HG03558 (cell line): ENCODE data around the gene GSN.

Source experiments
- ATAC-seq: cut with Tn5 transposase; IDR thresholded peaks from one replicate; pipeline ENCODE4 v1.9.1; 2021; ENCODE audit warnings: moderate number of reproducible peaks; ENCODE audit not compliant: unreplicated experiment; ENCODE audit errors: extremely low read depth

Gene GSN

DNA sequence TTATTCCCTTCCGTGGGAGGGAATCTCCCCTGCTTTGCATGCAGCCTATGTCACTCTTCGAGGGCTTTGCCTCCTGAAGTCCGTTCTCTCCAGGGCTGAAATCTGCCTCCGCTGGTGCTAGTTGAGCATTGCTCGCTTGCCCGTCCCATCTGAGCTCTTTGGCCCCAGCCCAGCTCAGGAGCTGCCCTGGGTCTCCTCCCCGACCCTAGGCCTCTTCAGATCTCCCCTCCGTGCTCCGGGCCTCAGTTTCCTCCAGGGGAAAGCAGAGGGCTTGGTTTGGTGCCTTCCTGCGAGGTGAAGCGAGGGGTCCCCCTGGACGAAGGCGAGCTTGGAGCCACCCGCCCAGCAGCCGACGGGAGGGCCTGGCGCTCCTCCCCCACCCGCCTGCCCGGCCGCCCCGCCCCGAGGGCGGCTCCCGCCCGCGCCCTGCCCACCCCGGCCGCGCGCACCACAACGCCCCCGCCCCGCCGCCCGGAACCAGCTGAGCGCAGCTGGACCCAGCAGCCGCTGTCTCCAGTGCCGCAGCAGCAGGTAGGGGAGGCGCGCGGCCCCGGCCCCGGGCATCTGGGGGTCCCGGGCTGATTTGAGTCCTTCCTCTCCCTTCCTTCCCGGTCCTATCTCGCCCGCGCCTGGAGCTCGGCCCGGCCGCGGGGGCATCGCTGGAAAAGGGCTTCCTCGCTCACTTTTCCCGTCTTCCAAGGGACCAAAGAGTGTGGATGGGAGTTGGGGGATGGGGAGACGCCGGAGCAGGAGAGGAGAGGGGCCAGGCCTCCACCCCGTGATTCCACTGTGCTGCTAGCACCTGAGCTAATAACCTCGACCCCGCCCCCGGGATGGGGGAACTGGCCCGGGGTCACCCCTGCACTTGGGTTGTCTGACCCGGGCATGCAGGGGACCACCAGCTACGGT, at the start of gene GSN:
GSN (plus strand) TSS at position 474 of the 909 bp plus-strand sequence. CDS start 33,810 bp downstream, outside the sequence.
- no peak for ATAC-seq

DNA sequence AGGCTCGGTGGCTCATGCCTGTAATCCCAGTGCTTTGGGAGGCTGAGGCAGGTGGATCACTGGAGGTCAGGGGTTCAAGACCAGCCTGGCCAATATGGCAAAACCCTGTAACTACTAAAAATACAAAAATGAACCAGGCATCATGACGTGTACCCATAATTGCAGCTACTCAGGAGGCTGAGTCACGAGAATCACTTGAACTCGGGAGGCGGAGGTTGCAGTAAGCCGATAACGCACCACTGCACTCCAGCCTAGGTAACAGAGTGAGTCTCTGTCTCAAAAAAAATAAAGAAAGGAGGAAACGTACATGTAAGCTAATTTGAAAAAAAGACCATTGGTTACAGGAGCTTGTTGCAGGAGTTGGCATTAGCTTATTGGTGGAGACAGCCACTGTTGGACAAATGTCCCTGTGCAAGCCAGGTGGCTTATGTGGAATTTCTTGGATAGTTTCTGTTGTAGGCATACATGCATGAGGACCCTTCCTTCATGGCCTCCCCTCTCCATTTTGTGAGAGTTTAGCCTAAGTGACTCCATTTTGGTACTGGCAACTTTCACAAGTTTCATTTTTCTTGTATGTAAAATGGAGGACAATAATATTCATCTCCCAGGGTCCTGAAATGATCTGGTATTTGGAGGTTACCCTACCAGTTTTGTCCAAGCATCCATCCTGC, 49.5 kb upstream of the GSN start:
- ATAC-seq: no peak

- no peak for ATAC-seq
Observed at GRCh38 chr9:121219530-121219929, 48.4 kb upstream of the GSN start.

- no peak for ATAC-seq
Observed at GRCh38 chr9:121220996-121221663, 46.8 kb upstream of the GSN start.

- ATAC-seq: no peak
Observed at GRCh38 chr9:121221664-121222055, 46.3 kb upstream of the GSN start.

DNA sequence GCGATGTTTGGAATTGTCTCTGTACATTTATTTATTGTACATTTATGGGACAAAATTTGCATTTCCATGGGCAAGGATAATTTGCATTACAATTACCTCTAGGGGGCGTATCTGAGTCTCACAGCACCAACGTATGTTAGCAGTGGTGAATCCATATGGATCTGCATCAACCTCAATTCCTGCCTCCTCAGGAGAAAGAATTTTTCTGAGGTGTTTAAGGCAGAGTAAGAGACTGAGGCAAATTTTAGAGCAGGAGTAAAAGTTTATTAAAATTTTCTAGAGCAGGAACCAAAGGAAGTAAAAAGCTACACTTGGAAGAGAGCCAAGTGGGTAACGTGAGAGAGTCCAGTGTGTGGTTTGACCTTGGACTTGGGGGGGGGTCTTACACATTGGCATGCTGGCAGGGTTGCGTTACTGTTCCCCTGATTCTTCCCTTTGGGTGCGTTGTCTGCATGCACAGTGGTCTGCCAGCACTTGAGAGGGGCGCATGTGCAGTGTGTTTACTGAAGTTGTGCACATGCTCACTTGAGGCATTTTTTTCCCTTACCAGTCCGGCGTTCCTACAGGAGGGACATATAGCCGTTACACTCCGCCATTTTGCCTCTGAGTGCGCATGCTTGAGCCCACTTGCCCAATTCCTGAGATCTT, 45.3 kb upstream of the GSN start:
- no peak for ATAC-seq

DNA sequence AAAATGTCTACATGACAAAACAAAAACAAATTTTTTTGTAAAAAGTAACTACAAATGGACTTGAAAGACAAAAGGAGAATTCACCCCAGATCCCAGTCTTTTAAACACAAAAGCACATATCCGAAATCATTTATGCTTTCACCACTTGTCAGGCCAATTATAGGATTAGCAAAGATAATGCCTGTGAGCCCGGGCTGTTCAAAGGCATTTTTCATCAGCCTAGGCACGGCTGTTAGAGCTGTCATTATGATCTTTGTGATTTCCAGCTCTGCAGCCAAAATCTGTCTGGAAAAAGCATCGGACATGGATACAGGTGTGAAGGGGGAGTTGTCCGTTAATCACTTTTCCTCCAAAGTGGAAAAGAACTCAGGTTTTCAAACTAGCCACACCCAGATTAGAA, 42.7 kb upstream of the GSN start:
- ATAC-seq: no peak

DNA sequence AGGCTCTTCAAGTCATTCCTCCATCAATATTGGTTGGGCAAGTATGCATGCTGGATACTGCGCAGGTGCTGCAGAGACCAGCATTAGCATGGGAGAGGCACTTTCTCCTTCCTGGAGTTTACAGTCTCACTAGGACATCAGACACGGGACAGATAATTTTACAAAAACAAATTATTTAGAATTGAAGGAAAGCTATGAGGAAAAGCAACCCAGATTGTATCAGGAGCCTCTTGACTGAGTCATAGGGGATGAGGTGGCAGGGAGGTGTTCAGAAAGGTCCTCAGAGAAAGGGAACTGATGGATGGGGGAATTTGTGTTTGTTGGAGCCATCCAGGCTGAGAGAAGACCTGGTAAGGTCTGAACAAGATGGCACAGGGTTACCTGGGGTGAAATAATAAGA, 41.8 kb upstream of the GSN start:
- no peak for ATAC-seq

- no peak for ATAC-seq
Observed at GRCh38 chr9:121227862-121228261, 40.1 kb upstream of the GSN start.

GRCh38 chr9:121230256-121230655, 37.7 kb upstream of the GSN start:
- no peak for ATAC-seq

DNA sequence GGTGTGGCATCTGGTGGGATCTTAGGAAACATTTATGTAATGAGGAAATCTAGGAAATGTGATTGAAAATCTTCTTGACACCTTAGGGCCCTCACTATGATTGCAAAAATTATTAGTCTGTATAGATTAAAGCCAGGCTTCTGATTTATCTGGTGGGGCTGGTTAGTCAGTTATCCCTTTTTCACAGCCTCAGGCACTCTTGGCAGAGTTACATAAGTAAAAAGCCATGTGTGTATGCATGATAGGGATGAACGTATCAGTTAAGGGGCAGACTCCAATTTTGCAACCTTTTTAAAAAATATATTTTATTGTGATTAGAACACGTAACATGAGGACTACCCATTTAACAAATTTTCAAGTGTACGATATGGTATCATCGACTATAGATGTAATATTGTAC, 35.7 kb upstream of the GSN start:
- ATAC-seq: no peak

DNA sequence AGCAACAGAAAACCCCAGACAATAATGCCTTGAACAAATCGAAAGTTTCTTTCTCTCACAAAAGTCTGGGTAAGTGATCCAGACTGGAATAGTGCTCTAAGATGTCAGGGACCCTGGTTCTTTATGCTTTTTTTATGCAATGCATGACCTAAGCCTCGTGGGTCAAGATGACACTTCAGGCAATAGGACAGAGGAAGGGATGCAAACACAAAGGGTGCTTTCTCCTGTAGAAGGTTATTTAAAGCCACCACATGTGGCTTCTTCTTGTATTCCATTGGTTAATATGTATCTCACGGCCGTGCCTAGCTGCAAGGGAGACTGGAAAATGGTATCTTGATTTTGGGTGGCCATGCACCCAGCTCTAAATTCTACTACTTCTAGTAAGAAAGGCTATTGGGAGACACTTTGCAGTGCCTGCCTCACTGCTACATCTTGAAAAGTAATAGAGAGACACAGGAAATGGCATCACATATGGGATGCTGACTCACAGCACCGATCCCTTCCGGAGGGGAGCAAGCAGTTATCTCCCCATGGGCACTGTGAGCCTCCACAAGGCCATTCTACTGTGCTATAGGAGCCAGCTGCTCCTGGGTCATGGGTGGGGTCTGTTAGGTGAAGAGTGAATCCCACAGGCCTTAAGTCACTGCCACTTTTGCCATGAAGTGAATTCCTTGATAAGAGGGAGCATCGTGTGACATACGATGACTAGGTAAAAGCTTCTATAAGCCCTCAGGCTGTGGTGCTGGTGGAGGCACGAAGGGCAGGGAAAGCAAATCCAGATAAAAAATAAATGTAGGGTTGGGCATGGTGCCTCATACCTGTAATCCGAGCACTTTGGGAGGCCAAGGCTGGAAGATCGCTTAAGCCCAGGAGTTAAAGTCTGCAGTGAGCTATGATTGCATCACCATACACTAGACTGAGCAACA, 33.8 kb upstream of the GSN start:
- no peak for ATAC-seq

DNA sequence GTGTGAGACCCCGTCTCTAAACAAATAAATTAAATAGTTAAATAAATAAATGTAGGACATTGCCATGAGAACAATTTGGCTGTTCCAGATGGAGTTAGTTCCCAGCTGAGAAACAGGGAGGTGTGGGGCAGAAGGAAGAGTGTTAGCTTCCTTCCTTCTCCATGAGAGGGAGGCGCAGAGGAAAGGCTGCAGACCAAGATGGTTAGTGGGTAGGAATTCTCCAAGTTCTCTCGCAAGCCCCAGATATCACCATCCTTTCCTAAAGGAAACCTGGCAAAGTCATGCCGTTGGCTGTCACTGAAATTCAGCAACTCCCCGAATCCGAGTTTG, 33.2 kb upstream of the GSN start:
- ATAC-seq: no peak

DNA sequence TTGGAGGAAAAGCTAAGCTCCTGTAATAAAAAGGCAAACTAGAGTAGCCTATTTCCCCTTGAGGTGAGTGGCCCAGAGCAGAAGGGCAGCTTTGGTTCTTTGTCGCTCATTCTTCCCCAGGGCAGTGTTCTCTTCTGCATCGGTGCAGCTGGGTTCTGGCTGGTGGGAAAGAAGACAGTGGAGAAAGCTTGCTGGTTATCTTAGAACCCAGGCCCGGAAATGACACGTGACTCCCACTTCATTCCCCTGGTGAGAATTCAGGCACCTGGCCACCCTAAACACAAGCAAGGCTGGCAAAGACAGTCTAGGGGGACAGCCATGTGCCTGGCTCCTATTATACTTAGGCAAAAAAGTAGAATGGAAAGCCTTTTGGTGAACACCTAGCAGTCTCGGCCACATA, 32.5 kb upstream of the GSN start:
- no peak for ATAC-seq

GRCh38 chr9:121237916-121238315, 30.0 kb upstream of the GSN start:
- ATAC-seq: no peak

GRCh38 chr9:121239071-121239470, 28.9 kb upstream of the GSN start:
- ATAC-seq: no peak

DNA sequence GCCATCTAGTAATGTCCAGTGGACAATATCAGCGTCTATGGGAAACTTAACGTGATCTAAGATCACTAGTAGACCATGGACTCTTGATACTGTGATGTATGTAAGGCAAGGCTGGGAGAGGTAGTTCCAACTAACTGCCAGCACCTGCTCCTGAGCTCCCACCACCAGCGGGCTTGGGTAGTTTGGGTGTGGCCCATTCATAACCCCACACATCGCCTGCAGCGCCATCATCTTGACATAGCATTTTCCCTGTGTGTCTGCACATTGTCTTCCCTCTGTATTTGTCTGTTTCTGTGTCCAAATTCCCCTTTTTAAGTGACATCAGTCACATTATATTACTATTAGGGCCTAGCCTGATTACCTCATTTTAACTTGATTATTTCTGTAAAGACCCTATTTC, 28.1 kb upstream of the GSN start:
- ATAC-seq: no peak

DNA sequence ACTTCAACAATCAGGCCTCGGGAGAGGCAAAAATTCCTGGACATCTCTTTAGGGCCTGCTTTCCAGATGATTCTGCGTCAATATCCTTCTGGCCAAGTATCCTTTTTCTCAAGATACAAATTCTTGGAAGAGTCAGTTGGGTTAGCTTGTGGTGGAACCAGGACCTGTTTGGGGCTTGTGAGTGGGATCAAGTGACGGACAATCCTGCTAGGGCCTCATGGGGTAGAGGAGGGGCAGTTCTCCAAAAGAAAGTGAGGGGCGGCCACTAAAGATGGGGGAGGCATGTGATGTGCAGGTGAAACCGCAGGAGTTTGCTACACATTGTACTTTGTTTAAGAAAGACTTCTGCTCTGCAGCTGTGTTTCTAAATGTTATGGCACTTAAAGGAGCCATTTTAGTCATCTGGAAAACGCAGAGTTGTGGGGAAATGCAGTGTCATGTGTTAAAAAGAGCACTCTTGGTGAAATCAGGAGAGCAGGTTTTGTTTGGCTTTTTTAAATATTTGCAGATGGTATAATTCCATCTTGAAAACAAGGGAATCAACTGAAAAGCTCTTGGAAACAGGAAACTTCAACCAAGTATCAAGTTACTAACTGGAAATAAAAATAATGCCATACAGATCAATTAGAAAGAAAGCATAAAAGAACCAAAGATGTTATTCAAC, 27.4 kb upstream of the GSN start:
- no peak for ATAC-seq

DNA sequence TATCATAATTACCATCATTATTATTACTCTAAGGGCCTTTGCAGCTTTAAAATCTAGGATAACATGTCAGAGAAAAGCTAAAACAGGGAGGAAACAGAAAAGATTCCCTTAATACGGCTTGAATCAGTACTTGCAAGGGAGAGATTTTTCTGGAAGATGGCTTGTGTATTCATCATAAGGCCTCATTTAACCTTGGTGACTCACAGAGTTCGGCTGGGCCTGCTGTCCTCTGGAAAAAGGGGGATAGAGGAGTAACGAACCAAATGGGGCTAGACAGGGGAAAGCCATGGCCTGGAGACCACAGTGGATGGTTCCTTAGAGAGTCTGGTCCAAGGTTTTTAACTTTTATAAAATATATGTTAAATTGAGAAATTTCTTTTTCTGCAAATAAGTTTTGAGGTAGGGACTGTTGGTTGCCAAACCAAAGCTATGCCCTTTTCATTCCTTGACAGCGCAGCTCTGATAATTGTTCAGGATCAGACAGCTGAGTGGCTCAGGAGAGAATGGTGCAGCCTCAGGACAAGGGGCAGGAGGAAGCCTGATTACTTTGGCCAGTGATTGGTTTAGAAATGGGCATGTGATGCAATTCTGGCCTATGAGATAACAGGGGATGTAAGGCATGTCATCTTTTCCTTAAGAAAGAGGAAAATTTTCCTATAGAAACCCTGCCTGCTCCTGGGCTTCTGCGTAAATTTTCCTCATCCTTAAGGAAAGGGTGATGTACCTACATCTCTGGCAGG, 25.6 kb upstream of the GSN start:
- ATAC-seq: no peak
